GM18861 (cell line): ENCODE data around the gene HPSE2.
A peak's percentile ranks its signal among the peaks of the same experiment; 100 is the strongest.

Source experiments
- ATAC-seq: cut with Tn5 transposase; IDR thresholded peaks from one replicate; pipeline ENCODE4 v1.9.1; 2021; ENCODE audit not compliant: unreplicated experiment

HPSE2 gene

GRCh38 chr10:98469001-98469931 is 766.4 kb downstream of the HPSE2 start:
- no peak for ATAC-seq

DNA sequence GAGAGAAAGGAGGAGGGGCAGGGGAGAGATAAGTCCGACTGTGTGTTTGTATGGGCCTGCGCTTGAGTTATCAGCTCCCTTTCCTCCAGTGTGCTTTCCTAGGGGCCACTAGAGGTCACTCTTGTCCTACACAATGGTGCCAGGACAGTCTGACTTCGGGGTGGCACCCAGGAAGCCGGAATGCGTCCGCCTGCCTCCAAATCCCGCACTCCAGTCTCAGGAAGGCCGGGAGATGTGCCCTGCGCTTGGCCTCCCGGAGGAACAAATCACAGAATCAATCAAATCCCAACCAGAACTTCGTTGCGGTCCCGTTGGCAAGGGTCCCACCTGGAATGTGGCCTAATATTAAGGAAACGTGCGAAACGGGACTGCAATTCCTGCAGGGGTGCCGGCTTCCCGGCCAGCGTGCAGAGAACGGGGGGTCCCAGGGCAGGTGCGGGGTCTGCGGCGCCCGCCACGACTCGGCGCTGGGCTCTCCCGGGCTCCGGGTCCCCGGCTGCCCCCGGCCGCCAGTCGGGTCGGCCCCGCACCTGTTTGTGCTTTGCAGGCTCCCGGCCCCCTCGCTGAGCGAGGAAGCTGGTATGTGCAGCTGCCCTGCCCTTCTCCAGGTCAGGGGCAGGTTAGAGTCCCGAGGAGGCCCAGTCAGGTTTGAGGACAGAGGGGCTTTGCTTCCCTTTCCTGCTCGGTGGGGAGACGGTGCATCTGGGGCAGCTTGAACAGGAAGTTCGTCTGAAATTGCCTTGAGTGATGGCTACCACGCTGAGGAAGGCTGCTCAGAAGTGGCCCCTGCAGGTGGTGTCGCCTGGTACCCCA is 767.9 kb downstream of the HPSE2 start:
- ATAC-seq, result peak; percentile 88

- ATAC-seq, result no peak
These were observed 768.7 kb downstream of the HPSE2 start for GRCh38 chr10:98466861-98467505.

DNA sequence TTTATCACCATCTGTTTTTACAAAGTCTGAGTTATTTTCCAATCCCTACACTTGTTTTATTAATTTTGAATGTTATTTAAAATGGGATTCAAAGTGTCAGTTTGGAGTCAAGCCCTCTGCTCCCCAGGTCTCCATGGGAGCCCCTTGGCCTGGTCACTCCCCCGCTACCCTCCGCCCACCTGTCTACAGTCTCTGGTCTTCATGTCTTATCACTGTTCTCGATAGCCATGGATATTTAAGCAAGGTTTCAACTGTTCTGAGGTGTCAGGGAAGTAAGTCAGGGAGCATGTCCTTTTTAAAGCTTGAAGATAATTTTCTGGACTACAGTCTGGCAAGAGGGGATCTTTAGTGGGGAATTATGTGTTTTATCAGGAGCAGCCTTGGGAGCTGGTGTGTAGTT is 769.8 kb downstream of the HPSE2 start:
- no peak for ATAC-seq

DNA sequence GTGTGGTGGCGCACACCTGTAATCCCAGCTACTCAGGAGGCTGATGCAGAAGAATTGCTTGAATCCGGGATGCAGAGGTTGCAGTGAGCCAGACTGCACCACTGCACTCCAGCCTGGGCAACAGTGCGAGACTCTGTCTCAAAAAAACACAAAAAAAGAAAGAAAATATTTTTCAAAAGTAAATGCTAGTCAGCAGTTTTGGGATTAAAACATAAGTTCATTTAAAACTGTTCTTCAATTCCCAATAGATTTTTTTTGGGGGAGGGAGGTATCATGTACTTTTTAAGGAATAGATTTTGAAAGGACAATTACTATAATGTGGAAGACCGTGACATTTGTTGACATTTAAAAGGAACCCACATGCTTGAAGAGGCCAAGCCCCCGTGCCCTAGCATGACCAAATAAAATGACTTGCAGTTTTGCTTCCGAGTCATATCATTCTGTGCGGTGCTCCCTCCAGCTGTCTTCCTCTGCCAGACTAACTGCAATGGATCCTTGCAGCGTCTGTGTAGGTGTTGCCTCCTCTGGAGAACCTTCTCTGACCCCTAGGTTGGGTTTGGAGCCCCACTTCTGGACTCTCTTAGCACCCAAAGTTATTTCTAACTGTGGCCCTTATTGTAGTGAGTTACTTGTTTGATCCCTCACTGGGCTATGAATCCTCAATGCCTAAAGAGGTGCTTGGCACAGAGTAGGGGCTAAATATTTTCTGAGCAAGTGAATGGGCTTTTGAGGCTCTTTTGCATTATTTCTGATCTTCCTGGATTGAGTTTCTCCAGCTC is 771.5 kb downstream of the HPSE2 start:
- no peak for ATAC-seq

DNA sequence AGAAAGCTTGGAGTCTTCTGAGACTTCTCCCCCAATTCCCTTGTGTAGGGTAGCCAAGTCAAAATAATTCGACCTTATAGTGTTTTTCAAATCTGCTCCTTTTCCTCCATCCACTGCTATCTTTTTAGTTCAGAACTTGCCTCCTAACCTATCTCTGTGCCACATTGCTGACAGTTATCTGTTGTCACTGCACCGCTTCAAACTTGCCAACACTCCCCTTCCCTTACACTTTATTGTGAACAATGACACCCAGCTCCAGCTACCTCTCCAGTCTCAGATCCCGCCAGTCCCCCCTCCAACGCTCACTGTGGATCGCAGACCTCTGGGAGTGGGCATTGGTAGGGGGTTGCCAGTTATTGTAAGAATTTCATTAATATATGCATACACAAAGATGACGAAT is 772.6 kb downstream of the HPSE2 start:
- ATAC-seq, result no peak

DNA sequence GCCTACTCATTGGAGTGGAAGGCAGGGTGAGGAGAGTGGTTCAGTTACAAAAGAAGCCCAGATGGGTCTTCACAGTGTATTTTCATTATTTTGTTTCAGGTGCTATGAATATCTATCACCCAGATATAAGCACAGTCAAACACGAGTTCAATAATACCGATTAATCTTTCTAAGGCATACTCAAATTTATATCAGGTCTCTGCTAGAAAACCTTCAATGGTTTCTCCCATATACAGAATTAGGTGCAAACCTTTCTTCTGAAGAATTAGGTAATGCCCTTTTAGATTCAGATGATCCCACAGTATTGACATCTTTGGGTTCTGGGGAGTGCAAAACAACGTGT is 774.2 kb downstream of the HPSE2 start:
- no peak for ATAC-seq

DNA sequence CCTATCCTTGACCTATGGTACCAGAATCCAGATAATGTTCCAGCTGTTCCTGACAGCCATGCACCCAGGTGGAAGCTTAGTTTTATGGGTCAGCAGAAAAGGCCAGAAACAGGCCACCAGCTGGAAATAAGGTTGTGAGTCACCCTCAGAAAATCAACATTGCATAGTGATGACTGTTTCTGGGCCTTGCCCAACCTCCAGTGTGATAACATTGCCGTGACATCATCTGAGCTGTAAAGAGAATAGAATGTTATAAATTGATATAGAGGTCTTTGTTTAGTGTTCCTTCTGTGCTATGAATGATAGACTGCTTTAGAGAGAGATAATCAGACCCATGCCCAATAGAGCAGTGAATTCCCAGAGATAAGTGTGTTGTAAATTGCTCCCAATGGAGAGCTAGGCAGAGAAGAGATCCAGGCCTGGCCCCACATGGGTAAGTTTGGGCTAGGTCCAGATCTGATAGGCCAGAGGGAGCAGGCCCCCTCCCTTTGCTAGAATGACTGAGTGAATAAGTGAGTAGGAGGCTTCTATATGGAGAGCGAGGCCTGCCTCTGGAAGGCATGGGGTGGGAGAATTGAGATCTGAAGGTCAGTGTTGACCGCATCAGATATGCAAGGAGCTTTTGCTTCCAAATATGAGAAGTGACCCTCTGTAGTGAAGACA is 774.7 kb downstream of the HPSE2 start:
- no peak for ATAC-seq

DNA sequence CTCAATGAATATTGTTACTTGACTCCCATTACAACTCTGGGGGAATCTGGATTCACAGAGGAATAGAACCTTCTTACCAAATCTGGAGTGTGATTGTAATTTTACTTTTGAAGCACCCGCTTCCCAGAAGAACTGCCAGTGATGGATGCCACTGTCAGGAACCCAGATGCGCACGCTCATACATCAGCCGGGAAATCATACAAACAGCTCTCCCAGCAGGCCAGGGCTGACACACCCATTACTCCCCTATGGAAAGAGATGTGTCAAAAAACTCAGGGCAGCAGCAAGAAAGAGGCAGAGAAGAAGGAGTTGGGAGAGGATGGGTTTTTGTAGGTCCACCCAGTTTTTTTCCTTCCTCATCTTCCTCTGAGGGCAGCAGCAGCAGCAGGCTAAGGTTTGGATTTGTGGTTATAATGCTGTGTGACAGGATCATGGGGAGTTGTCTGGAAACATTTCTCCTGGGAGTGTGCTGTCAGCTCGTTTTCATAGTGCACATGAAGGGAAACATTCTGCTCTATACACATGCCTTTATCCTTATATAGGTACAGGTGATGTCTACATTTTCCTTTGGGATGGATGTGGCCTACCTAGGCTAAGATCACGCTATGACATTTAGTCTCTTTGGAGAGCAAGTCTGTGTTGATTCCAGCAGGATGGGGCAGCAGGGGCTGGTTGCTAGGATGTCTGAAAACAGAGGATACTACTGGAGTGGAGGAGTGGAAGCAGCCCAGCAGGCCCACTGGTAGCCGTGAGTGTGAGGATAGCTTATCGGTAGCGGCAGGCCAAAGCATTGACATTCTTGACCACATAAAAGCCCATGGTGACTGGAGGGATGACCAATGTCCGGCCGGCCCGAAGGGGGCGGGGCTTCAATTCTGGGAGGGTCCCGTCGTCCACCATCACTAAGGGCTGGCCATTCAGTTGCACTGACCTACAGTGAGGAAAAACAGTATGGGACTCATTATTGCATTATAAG is 776.6 kb downstream of the HPSE2 start:
- ATAC-seq, result no peak

GRCh38 chr10:98457721-98458120 is 777.9 kb downstream of the HPSE2 start:
- no peak for ATAC-seq

- ATAC-seq, result no peak
These were observed 778.8 kb downstream of the HPSE2 start for GRCh38 chr10:98456686-98457482.

- no peak for ATAC-seq
These were observed 779.5 kb downstream of the HPSE2 start for GRCh38 chr10:98456043-98456570.

DNA sequence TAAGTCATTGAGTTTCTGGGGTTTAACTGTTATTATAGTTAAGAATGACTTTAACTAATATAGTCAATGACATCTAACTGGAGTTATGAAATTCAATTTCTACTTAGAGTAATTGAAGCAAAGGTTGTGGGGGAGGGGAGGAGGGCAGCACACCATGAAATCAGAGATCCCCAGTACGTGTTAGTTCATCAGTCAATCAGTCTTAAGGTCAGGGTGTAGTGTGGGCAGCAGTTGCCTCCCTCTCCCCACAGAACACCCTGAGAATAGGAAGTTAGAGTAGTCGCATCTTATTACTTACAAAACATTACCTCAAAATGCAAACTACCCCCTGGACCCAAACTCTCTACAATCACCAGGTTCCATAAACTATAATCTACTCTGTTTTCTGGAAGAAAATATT is 781.9 kb downstream of the HPSE2 start:
- no peak for ATAC-seq

DNA sequence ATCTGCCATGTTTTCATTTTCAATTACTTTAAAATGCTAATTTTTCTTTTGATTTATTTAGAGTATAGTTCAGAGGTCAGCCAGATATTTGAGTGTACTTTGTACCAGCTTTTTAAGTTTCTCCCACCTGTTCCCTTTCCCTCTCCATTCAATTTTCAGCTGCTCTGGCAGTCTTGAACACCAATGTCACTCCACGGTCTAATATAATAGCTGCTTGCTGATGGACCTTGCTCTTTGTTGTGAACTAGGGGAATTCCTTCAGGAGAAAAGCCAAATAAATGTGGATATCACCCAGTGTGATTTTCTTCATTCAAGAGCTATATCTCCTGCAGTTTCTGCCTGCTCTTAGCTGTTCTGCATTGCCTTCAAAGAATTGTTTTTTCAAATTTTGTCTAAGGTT is 785.0 kb downstream of the HPSE2 start:
- no peak for ATAC-seq

GRCh38 chr10:98449287-98449686 is 786.4 kb downstream of the HPSE2 start:
- ATAC-seq, result no peak

GRCh38 chr10:98446661-98447221 is 788.9 kb downstream of the HPSE2 start, which contains the start of gene HPS1:
Gene HPS1 (minus strand): TSS chr10:98446935. CDS start chr10:98443240, 3,695 bp downstream.
- ATAC-seq, result peak; percentile 79

DNA sequence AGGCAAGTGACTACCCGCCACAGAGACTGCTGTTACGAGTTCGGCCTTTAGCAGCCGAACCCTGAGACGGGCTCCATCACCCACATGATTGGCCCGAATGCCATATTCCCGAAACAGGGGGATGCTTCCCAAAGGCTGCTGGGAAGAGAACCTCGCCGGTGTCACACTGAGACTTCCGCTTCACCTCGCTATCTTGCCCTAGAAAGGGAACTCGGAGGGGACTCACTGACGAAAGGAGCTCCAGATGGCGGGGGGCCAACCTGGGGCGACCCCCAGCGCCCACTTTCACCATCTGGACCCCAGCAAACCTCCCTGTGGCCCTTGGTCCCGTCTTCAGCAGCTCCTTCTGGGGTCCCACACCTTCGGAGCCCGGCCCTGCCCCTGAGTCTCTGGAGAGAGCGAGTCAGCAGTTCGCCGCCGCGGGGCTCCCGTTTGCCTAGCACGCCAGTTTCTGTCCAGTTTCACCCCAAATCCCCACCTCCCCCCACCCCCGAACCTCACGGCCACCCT is 789.4 kb downstream of the HPSE2 start:
- no peak for ATAC-seq
